ENCODE results near the gene IGF2BP2.

The IGF2BP2 gene

GRCh38 chr3:185837414-185837813, 12.6 kb upstream of the IGF2BP2 start:
- DNase-seq (ENCODE audit: low read depth) = no peak

- no peak for DNase-seq (ENCODE audit: low read depth)
Observed at GRCh38 chr3:185831990-185832389, 7.1 kb upstream of the IGF2BP2 start.

GRCh38 chr3:185831195-185831594, 6.4 kb upstream of the IGF2BP2 start:
- DNase-seq (ENCODE audit: low read depth) = no peak

GRCh38 chr3:185830018-185830797, 5.4 kb upstream of the IGF2BP2 start:
- no peak for DNase-seq (ENCODE audit: low read depth)

GRCh38 chr3:185828755-185829154, 3.9 kb upstream of the IGF2BP2 start:
- no peak for DNase-seq (ENCODE audit: low read depth)

GRCh38 chr3:185827595-185828344, 2.9 kb upstream of the IGF2BP2 start:
- no peak for DNase-seq (ENCODE audit: low read depth)

GRCh38 chr3:185825639-185826481, 1.0 kb upstream of the IGF2BP2 start:
- no peak for DNase-seq (ENCODE audit: low read depth)

GRCh38 chr3:185824051-185825005, 514 bp downstream of the IGF2BP2 start:
- DNase-seq (ENCODE audit: low read depth) = no peak

- DNase-seq (ENCODE audit: low read depth) = no peak
Observed at GRCh38 chr3:185823078-185824044, 1.5 kb downstream of the IGF2BP2 start.

- peak; percentile 54 for DNase-seq (ENCODE audit: low read depth)
Observed at GRCh38 chr3:185822221-185823000, 2.4 kb downstream of the IGF2BP2 start.

GRCh38 chr3:185820973-185821758, 3.7 kb downstream of the IGF2BP2 start:
- DNase-seq (ENCODE audit: low read depth) = peak; percentile 82

- DNase-seq (ENCODE audit: low read depth) = no peak
Observed at GRCh38 chr3:185818267-185818875, 6.5 kb downstream of the IGF2BP2 start.

GRCh38 chr3:185815391-185816282, 9.2 kb downstream of the IGF2BP2 start:
- DNase-seq (ENCODE audit: low read depth) = no peak

- peak; percentile 50 for DNase-seq (ENCODE audit: low read depth)
Observed at GRCh38 chr3:185813691-185814215, 11.1 kb downstream of the IGF2BP2 start.

GRCh38 chr3:185813205-185813604, 11.6 kb downstream of the IGF2BP2 start:
- DNase-seq (ENCODE audit: low read depth) = no peak

GRCh38 chr3:185807445-185808068, 17.3 kb downstream of the IGF2BP2 start:
- DNase-seq (ENCODE audit: low read depth) = peak; percentile 93

All from non-pigmented ciliary epithelial cell (primary cell).